C4-2B (cell line): ENCODE measurements around the gene UBXN7.
"Not testable (repeated sequence)": the region's sequence is repeated elsewhere in the genome, so short reads cannot be mapped to it uniquely, and the experiment has no call there.

Source experiments
- ZFX ChIP-seq: fragments of 450-650 bp; IDR thresholded peaks from 2 replicates; pipeline ENCODE4 v1.6.1; 2017
- TF ChIP-seq, protein P1 (sequence below): fragments of 450-650 bp; conservative IDR thresholded peaks from 2 replicates; pipeline ENCODE4 v1.5.1; 2017; ENCODE audit warnings: mild to moderate bottlenecking

DNA sequence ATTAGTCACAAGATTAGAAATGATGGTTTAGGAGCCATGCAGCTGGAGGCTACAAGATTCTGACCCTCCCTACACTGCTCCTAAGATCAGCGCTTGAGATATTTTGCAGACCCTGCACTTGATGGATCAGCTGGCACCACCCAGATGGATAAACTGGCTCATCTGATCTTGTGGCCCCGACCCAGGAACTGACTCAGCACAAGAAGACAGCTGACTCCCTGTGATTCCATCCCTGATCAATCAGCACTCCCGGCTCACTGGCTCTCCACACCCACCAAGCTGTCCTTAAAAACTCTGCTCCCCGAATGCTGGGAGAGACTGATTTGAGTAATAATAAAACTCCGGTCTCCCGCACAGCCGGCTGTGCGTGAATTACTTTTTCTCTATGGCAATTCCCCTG is 129.3 kb downstream of the UBXN7 start:
- TF ChIP-seq, protein P1, sequence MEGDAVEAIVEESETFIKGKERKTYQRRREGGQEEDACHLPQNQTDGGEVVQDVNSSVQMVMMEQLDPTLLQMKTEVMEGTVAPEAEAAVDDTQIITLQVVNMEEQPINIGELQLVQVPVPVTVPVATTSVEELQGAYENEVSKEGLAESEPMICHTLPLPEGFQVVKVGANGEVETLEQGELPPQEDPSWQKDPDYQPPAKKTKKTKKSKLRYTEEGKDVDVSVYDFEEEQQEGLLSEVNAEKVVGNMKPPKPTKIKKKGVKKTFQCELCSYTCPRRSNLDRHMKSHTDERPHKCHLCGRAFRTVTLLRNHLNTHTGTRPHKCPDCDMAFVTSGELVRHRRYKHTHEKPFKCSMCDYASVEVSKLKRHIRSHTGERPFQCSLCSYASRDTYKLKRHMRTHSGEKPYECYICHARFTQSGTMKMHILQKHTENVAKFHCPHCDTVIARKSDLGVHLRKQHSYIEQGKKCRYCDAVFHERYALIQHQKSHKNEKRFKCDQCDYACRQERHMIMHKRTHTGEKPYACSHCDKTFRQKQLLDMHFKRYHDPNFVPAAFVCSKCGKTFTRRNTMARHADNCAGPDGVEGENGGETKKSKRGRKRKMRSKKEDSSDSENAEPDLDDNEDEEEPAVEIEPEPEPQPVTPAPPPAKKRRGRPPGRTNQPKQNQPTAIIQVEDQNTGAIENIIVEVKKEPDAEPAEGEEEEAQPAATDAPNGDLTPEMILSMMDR: not testable (repeated sequence)
- TF ChIP-seq ZFX: not testable (repeated sequence)
